ENCODE measurements around the gene CFAP54. TPM values are rescaled to one million over a fixed set of nuclear protein-coding genes. Genes with fewer than 3 reads are reported as not detected.

Gene CFAP54
- total RNA-seq, 1 donor from 2014 or later: 8.9 TPM

DNA sequence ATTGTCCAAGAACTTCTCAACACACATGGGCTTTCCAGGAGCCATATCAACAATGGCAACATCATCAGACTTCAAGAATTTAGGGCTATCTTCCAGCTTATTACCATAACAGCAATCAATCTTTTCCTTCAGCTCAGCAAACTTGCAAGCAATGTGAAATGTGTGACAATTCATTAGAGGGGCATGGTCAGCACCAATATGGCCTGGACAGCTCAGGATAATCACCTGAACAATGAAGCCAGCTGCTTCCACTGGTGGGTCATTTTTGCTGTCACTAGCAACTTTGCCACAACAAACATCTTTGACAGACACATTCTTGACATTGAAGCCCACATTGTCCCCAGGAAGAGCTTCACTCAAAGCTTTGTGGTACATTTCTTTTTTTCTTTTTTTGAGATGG, 411.8 kb downstream of the CFAP54 start:
- H3K4me3 Mint-ChIP-seq: no peak overlapping the region
- H3K4me1 Mint-ChIP-seq (ENCODE audit: unreplicated experiment): no peaks in the 10 kb centered on the region
- H3K27ac Mint-ChIP-seq: no peak overlapping the region
- H3K36me3 Mint-ChIP-seq: no peaks in the 10 kb centered on the region
- no peak for DNase-seq (ENCODE audit: extremely low spot score, unreplicated experiment)
- H3K9me3 Mint-ChIP-seq: no peaks in the 10 kb centered on the region
- no peaks in the 10 kb centered on the region for H3K27me3 Mint-ChIP-seq
- TF ChIP-seq, protein P1, sequence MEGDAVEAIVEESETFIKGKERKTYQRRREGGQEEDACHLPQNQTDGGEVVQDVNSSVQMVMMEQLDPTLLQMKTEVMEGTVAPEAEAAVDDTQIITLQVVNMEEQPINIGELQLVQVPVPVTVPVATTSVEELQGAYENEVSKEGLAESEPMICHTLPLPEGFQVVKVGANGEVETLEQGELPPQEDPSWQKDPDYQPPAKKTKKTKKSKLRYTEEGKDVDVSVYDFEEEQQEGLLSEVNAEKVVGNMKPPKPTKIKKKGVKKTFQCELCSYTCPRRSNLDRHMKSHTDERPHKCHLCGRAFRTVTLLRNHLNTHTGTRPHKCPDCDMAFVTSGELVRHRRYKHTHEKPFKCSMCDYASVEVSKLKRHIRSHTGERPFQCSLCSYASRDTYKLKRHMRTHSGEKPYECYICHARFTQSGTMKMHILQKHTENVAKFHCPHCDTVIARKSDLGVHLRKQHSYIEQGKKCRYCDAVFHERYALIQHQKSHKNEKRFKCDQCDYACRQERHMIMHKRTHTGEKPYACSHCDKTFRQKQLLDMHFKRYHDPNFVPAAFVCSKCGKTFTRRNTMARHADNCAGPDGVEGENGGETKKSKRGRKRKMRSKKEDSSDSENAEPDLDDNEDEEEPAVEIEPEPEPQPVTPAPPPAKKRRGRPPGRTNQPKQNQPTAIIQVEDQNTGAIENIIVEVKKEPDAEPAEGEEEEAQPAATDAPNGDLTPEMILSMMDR (conservative IDR thresholded peaks at IDR 0.05): no peak

DNA sequence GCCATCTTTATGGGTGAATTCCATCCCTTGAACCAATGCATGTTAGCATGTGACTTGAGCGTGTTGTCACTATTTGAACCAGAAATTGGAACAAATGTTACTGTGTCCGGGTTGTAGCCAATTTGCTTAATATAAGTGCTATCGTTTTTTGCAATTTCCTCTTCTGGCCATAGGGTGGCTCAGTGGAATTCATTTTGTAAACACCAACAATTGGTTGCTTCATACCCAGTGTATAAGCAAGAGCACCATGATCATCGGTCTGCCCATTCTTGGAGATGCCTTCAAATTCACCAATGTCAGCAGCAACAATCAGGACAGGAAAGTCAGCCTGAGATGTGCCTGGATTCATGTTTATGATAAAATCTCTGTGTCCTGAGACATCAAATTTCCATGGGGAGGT, 412.7 kb downstream of the CFAP54 start:
- H3K9me3 Mint-ChIP-seq: no peaks in the 10 kb centered on the region
- no peak overlapping the region for H3K27ac Mint-ChIP-seq
- H3K36me3 Mint-ChIP-seq: no peaks in the 10 kb centered on the region
- TF ChIP-seq, protein P1 (conservative IDR thresholded peaks at IDR 0.05): no peak
- no peak for DNase-seq (ENCODE audit: extremely low spot score, unreplicated experiment)
- H3K27me3 Mint-ChIP-seq: no peaks in the 10 kb centered on the region
- H3K4me1 Mint-ChIP-seq (ENCODE audit: unreplicated experiment): no peaks in the 10 kb centered on the region
- H3K4me3 Mint-ChIP-seq: no peak overlapping the region

DNA sequence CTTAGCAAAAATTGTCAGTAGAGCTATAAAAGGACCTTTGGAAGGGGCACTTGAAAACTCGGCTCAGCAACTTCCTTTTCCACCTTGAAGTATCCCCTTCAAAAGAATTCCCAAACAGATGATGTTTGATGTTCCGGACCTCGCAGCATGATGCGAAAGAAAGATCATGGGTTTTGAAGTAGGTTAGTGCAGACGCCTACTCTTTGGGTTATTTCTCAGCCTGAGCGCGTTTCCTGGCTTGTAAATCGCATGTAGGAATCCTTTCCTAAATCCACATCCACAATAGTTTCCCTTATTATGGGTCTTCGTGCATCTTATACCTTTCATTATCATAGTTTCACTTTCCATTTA, 417.1 kb downstream of the CFAP54 start:
- Mint-ChIP-seq H3K27me3 (no peaks in the 10 kb centered on the region), H3K27ac (peak overlapping the region; percentile 88), H3K4me3 (peak overlapping the region; percentile 91), H3K9me3 (no peaks in the 10 kb centered on the region), H3K4me1 (ENCODE audit: unreplicated experiment) (peaks cover 31% of the 10 kb centered on the region), H3K36me3 (peaks cover 11% of the 10 kb centered on the region)
- TF ChIP-seq, protein P1 (conservative IDR thresholded peaks at IDR 0.05): no peak
- no peak for DNase-seq (ENCODE audit: extremely low spot score, unreplicated experiment)

DNA sequence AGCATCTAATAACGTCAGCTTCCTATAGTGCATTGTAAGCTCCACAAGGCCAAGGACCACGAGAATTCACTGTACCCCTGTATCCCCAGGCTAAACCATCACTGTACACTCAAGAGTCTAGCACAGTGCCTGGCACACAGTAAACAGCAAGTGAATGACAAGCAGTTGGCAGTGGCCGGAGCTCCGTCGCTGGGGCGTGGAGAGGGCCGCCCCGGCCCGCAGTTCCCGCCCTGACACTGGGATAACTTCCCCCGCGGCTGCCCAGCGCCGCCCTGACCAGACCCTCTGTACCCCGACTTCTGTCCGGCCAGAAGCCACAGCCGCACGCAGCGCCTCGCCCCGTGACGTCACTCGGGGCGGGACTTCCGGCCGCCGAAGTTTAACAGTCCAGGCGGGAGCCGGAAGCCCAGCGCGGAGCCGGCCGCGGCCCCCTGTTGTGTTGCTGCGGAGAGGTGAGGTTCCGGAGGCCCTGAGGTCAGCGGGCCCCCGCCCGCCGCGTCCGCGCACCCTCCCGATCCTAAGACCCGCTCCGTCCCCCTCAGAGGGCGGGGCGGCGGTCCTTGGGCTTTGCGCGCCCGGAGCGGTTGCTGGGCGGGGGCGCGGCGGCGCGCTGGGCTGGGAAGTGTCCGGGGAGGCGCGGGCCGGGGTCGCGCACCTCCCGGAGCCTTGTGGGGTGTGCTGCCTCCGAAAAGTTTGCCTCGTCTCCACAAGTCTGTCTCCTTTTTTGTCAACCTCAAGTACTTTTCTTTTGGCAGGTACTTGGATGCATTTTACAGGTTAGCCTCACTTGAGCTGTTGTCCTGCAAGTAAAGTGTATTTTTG, 417.7 kb downstream of the CFAP54 start, which contains the start of gene NEDD1:
Gene NEDD1, plus strand, starts transcription at position 409 of the 822 bp plus-strand sequence. CDS start 2,503 bp downstream, outside the sequence.
- Mint-ChIP-seq H3K4me3 (peak within 1 kb of the TSS; percentile 98), H3K27ac (peak within 1 kb of the TSS; percentile 97), H3K9me3 (no peaks in the 10 kb centered on the region), H3K27me3 (no peaks in the 10 kb centered on the region), H3K4me1 (ENCODE audit: unreplicated experiment) (peaks cover 33% of the 10 kb centered on the region), H3K36me3 (peaks cover 11% of the 10 kb centered on the region)
- TF ChIP-seq, protein P1 (conservative IDR thresholded peaks at IDR 0.05): no peak
- DNase-seq (ENCODE audit: extremely low spot score, unreplicated experiment): peak; percentile 89

DNA sequence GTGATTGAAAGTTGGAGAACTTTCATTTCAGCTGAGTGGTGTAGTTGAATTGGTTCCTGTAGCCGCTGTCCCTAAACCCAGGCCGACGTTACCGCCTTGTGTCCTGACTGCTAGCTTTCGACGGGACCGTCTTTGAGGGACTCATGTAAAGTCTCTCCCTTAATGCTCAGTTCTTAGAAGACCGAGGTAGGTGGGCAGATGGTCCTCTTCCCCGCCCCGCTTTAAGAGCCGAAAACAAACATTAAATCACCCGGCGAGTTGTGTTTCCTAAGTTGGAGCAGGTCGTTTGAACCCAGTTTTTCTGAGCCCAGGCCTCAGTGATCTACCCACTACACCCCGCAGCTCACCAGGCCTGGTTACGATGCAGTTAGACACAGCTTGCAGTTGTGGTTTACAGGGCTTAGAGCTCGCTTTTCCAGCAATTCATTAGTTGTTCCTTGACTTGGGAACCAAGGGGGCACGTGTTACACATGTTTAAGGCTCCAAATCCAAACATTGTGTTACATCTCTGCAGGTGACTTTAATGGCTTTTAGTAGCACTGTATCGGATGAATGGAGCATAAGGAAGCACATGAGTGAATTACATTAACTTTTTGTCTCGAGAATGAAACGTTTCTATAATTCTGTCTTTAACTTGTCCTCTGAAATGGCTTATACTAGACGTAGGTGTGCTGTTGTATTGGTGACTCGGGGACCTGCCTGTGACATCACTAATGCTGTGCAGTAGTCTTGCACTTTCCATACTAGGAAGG, 418.5 kb downstream of the CFAP54 start:
- no peak for DNase-seq (ENCODE audit: extremely low spot score, unreplicated experiment)
- H3K36me3 Mint-ChIP-seq: peaks cover 14% of the 10 kb centered on the region
- no peaks in the 10 kb centered on the region for H3K27me3 Mint-ChIP-seq
- H3K27ac Mint-ChIP-seq: peak overlapping the region; percentile 97
- H3K4me3 Mint-ChIP-seq: peak overlapping the region; percentile 98
- no peaks in the 10 kb centered on the region for H3K9me3 Mint-ChIP-seq
- H3K4me1 Mint-ChIP-seq (ENCODE audit: unreplicated experiment): peaks cover 36% of the 10 kb centered on the region
- TF ChIP-seq, protein P1 (conservative IDR thresholded peaks at IDR 0.05): no peak
